Measurements from ENCODE around the gene MAEA. TPM values are rescaled to one million over a fixed set of nuclear protein-coding genes. Genes with fewer than 3 reads are reported as not detected.

MAEA gene
- total and polyA plus RNA-seq, 4 donors = 20.9 to 33.9 (median 29.8) TPM

- WGBS = 97% methylated on average over 36 of the region's 36 CpGs
Observed at GRCh38 chr4:1380368-1381151, 90.9 kb downstream of the MAEA start.

More at GRCh38 chr4:1380368-1381151, 90.9 kb downstream of the MAEA start:
- Histone ChIP-seq H3K9ac (ENCODE audit: low read depth in 1 of 2, low read length in 2 of 2) (no peak overlapping the region), H3K27me3 (ENCODE audit: control insufficient read depth in 4 of 4, insufficient read depth in 4 of 4, low read length in 3 of 4) (no peaks in the 10 kb centered on the region), H3K9me3 (ENCODE audit: control insufficient read depth in 4 of 4, low read length in 3 of 4) (no peaks in the 10 kb centered on the region), H3K36me3 (ENCODE audit: control insufficient read depth in 4 of 4, insufficient read depth in 3 of 4, low read depth in 1 of 4, low read length in 3 of 4) (peaks cover 0 to 21% (median 13%) of the 10 kb centered on the region in 4 donors), H3K27ac (ENCODE audit: low read depth in 1 of 2, low read length in 2 of 2) (no peak overlapping the region), H3K4me1 (ENCODE audit: control insufficient read depth in 4 of 4, insufficient read depth in 4 of 4, low read length in 3 of 4) (no peaks in the 10 kb centered on the region), H3K4me3 (ENCODE audit: low read depth in 1 of 3, low read length in 3 of 3) (no peak overlapping the region)
- TF ChIP-seq CTCF (IDR thresholded peaks at IDR 0.05; ENCODE audit: low read depth, low read length, missing input control) (no peak), JUND (IDR thresholded peaks at IDR 0.05) (no peak), HNF4A (conservative IDR thresholded peaks at IDR 0.05) (no peak), YY1 (IDR thresholded peaks at IDR 0.05) (no peak), REST (IDR thresholded peaks at IDR 0.05) (no peak), NR2F2 (IDR thresholded peaks at IDR 0.05) (no peak), RAD21 (IDR thresholded peaks at IDR 0.05) (no peak), ZBTB33 (IDR thresholded peaks at IDR 0.05) (no peak), FOXA2 (IDR thresholded peaks at IDR 0.05) (no peak), ATF3 (IDR thresholded peaks at IDR 0.05) (no peak), RXRA (IDR thresholded peaks at IDR 0.05) (no peak), SP1 (IDR thresholded peaks at IDR 0.05) (no peak), GABPA (IDR thresholded peaks at IDR 0.05 in 1 of 2, conservative IDR thresholded peaks at IDR 0.05 in 1 of 2) (no peak), HNF4G (IDR thresholded peaks at IDR 0.05) (no peak)
- no peak for DNase-seq (ENCODE audit: low spot score)

All from liver (tissue), 9 donors.